IMR-90 (cell line): Measurements from ENCODE around the gene ERP44. TPM values are rescaled to one million over a fixed set of nuclear protein-coding genes. Genes with fewer than 3 reads are reported as not detected.

Source experiments
- ATAC-seq: fragments of 200-7000 bp; cut with Tn5 transposase; 2 replicates; pipeline ENCODE4 v1.9.1; 2020; ENCODE audit warnings: low read depth, mild to moderate bottlenecking, moderate library complexity
- BruUV-seq: library from RNA; stranded (reverse); fragments of 400-500 nt; replicated peaks from 2 replicates; lab custom pipeline; 2021; lab: Mats Ljungman, UMichigan
- CTCF ChIA-PET: fragments of 300-600 bp; formaldehyde crosslinking; extraction: SDS; loops from one replicate; lab custom pipeline; 2021; ENCODE audit warnings: antibody characterized with exemption; lab: Yijun Ruan, JAX
- POLR2A ChIA-PET: fragments of 300-600 bp; sonication (Branson Sonifier 250); formaldehyde crosslinking; loops from one replicate; lab custom pipeline; 2022; ENCODE audit warnings: antibody characterized with exemption; ENCODE audit not compliant: unreplicated experiment; lab: Charles Lee
- DNase-seq: peaks from one replicate; pipeline ENCODE4 v3.0.0; 2013
- H2AFZ ChIP-seq: replicated peaks from 2 replicates; pipeline ENCODE3; 2013; ENCODE audit warnings: low read length, mild to moderate bottlenecking; ENCODE audit not compliant: poor library complexity
- H2AK5ac ChIP-seq: 2 replicates; pipeline ENCODE4 v1.6.1; 2013; ENCODE audit warnings: low read depth, low read length, inconsistent platforms
- H2AK9ac ChIP-seq: replicated peaks from 2 replicates; pipeline ENCODE3; 2013; ENCODE audit warnings: mild to moderate bottlenecking, low read depth, low read length, moderate library complexity; ENCODE audit not compliant: poor library complexity
- H2BK120ac ChIP-seq: 2 replicates; pipeline ENCODE4 v1.6.1; 2013; ENCODE audit warnings: low read depth, low read length, inconsistent platforms
- H2BK15ac ChIP-seq: 3 replicates; pipeline ENCODE4 v1.6.1; 2013; ENCODE audit warnings: low read depth, low read length, inconsistent platforms
- H2BK20ac ChIP-seq: 2 replicates; pipeline ENCODE4 v1.6.1; 2013; ENCODE audit warnings: low read depth, mild to moderate bottlenecking, inconsistent platforms, low read length, moderate library complexity
- H2BK5ac ChIP-seq: 2 replicates; pipeline ENCODE4 v1.6.1; 2013; ENCODE audit warnings: mild to moderate bottlenecking, low read depth, low read length, inconsistent platforms; ENCODE audit not compliant: poor library complexity, severe bottlenecking
- H3K14ac ChIP-seq: replicated peaks from 2 replicates; pipeline ENCODE4 v1.6.1; 2013; ENCODE audit warnings: low read depth, low read length, inconsistent platforms
- H3K18ac ChIP-seq: 2 replicates; pipeline ENCODE4 v1.6.1; 2013; ENCODE audit warnings: low read depth, low read length, control low read depth
- H3K23ac ChIP-seq: 2 replicates; pipeline ENCODE4 v1.6.1; 2013; ENCODE audit warnings: low read depth, low read length, inconsistent platforms
- H3K27ac ChIP-seq: 2 replicates; pipeline ENCODE4 v1.5.1; 2013; ENCODE audit warnings: mild to moderate bottlenecking, control low read depth, low read length; ENCODE audit not compliant: insufficient read depth
- H3K27me3 ChIP-seq: 2 replicates; pipeline ENCODE4 v1.6.1; 2013; ENCODE audit warnings: low read length; ENCODE audit not compliant: control insufficient read depth, insufficient read depth
- H3K36me3 ChIP-seq: 2 replicates; pipeline ENCODE4 v1.6.1; 2013; ENCODE audit warnings: low read length, mixed read lengths; ENCODE audit not compliant: control insufficient read depth, insufficient read depth
- H3K4ac ChIP-seq: 2 replicates; pipeline ENCODE4 v1.6.1; 2013; ENCODE audit warnings: low read depth, low read length, inconsistent platforms
- H3K4me1 ChIP-seq: 2 replicates; pipeline ENCODE4 v1.6.1; 2013; ENCODE audit warnings: low read length, mixed read lengths; ENCODE audit not compliant: control insufficient read depth, insufficient read depth
- H3K4me2 ChIP-seq: 2 replicates; pipeline ENCODE4 v1.6.1; 2013; ENCODE audit warnings: low read depth, mild to moderate bottlenecking, control low read depth, low read length, moderate library complexity
- H3K4me3 ChIP-seq: 2 replicates; pipeline ENCODE4 v1.5.1; 2013; ENCODE audit warnings: low read depth, mild to moderate bottlenecking, control low read depth, low read length, moderate library complexity; ENCODE audit not compliant: insufficient read depth
- H3K56ac ChIP-seq: 2 replicates; pipeline ENCODE4 v1.6.1; 2013; ENCODE audit warnings: low read length, inconsistent platforms; ENCODE audit not compliant: insufficient read depth; ENCODE audit errors: extremely low read depth
- H3K79me1 ChIP-seq, 2 experiments: 2 replicates each; pipeline ENCODE4 v1.6.1; 2013; ENCODE audit warnings: low read length in 2 of 2, inconsistent platforms in 1 of 2, low read depth in 1 of 2
- H3K9ac ChIP-seq: 2 replicates; pipeline ENCODE4 v1.6.1; 2013; ENCODE audit warnings: low read depth, low read length, control low read depth
- H3K9me1 ChIP-seq: 2 replicates; pipeline ENCODE4 v1.6.1; 2013; ENCODE audit warnings: low read length, inconsistent platforms; ENCODE audit not compliant: insufficient read depth
- H3K9me3 ChIP-seq: 2 replicates; pipeline ENCODE4 v1.6.1; 2013; ENCODE audit warnings: low read length; ENCODE audit not compliant: control insufficient read depth, insufficient read depth
- H4K20me1 ChIP-seq: 2 replicates; pipeline ENCODE4 v1.6.1; 2013; ENCODE audit warnings: low read length, inconsistent platforms; ENCODE audit not compliant: insufficient read depth
- H4K5ac ChIP-seq: 2 replicates; pipeline ENCODE4 v1.6.1; 2013; ENCODE audit warnings: mild to moderate bottlenecking, low read depth, low read length, control low read depth
- H4K8ac ChIP-seq, 2 experiments: 2 replicates each; pipeline ENCODE4 v1.6.1; 2013; ENCODE audit warnings: low read depth in 2 of 2, low read length in 2 of 2, control low read depth in 1 of 2, inconsistent platforms in 1 of 2
- H4K91ac ChIP-seq: 2 replicates; pipeline ENCODE4 v1.6.1; 2013; ENCODE audit warnings: low read depth, low read length, inconsistent platforms; ENCODE audit not compliant: insufficient read depth
- BHLHE40 ChIP-seq: fragments of 150-350 bp; IDR thresholded peaks from 2 replicates; pipeline ENCODE4 v1.6.1; 2016; ENCODE audit warnings: mild to moderate bottlenecking, low read depth, low read length
- CEBPB ChIP-seq: IDR thresholded peaks from 2 replicates; pipeline ENCODE4 v1.6.1; 2012; ENCODE audit warnings: low read depth, low read length, improper control_type of control experiment
- FOS ChIP-seq: fragments of 150-350 bp; IDR thresholded peaks from 2 replicates; pipeline ENCODE4 v1.6.1; 2016; ENCODE audit warnings: low read depth, low read length
- MAFK ChIP-seq: IDR thresholded peaks from 2 replicates; pipeline ENCODE4 v1.6.1; 2012; ENCODE audit warnings: low read depth, low read length, improper control_type of control experiment
- MAZ ChIP-seq: IDR thresholded peaks from 2 replicates; pipeline ENCODE4 v1.6.1; 2012; ENCODE audit warnings: low read depth, mild to moderate bottlenecking, low read length, improper control_type of control experiment, moderate library complexity, borderline replicate concordance
- MXI1 ChIP-seq: IDR thresholded peaks from 2 replicates; pipeline ENCODE4 v1.6.1; 2012; ENCODE audit warnings: low read depth, mild to moderate bottlenecking, low read length, moderate library complexity, borderline replicate concordance
- NFE2L2 ChIP-seq: fragments of 150-350 bp; IDR thresholded peaks from 2 replicates; pipeline ENCODE4 v1.6.1; 2016; ENCODE audit warnings: low read depth, mild to moderate bottlenecking, low read length
- POLR2A ChIP-seq: IDR thresholded peaks from 2 replicates; pipeline ENCODE4 v1.6.1; 2012; ENCODE audit warnings: mild to moderate bottlenecking, low read depth, low read length
- RAD21 ChIP-seq: IDR thresholded peaks from 2 replicates; pipeline ENCODE4 v1.6.1; 2012; ENCODE audit warnings: low read length, improper control_type of control experiment
- RCOR1 ChIP-seq: IDR thresholded peaks from 2 replicates; pipeline ENCODE4 v1.6.1; 2012; ENCODE audit warnings: mild to moderate bottlenecking, low read length, improper control_type of control experiment; ENCODE audit not compliant: insufficient replicate concordance
- RFX5 ChIP-seq: IDR thresholded peaks from 2 replicates; pipeline ENCODE4 v1.8.0; 2012; ENCODE audit warnings: low read depth, mild to moderate bottlenecking, low read length, moderate library complexity
- USF2 ChIP-seq: fragments of 150-350 bp; IDR thresholded peaks from 2 replicates; pipeline ENCODE4 v1.6.1; 2017; ENCODE audit warnings: mild to moderate bottlenecking, antibody characterized with exemption, low read length, low read depth
- WGBS, 2 experiments: methylation state at CpG; one replicate each; pipeline versions ENCODE4 v1.1.5 to v1.1.7; 2013; ENCODE audit warnings: missing lambda C conversion rate in 2 of 2; ENCODE audit not compliant: insufficient read length in 1 of 2; ENCODE audit errors: extremely low coverage in 2 of 2; 5-methylcytosine and 5-hydroxymethylcytosine counted together
- dilution Hi-C: fragments of 300-500 bp; cut with HindIII; formaldehyde crosslinking; loops from one replicate; pipeline ENCODE4 v1.14.3; 2018; ENCODE audit warnings: low sequenced_read_pairs; ENCODE audit not compliant: unreplicated experiment
- in situ Hi-C: fragments of 300-500 bp; cut with MboI; formaldehyde crosslinking; loops from 3 replicates; pipeline ENCODE4 v1.14.3; 2019; ENCODE audit warnings: low sequenced_read_pairs, inconsistent platforms, mixed read lengths
- intact Hi-C: fragments of 100-400 bp; cut with micrococcal nuclease; formaldehyde crosslinking; loops from 2 replicates; pipeline ENCODE4 v1.10.0; 2022
- polyA plus RNA-seq, 3 experiments: library from polyadenylated mRNA; depleted of rRNA; stranded (reverse); fragments of >200 nt; gene quantifications; 2 replicates each; pipeline ENCODE4 v1.2.3, GENCODE V29; 2012; ENCODE audit warnings: low replicate concordance in 1 of 3
- total RNA-seq: library from RNA; depleted of rRNA; stranded (reverse); fragments of >200 nt; gene quantifications from 2 replicates; pipeline ENCODE4 v1.2.3, GENCODE V29; 2012
- TF ChIP-seq, protein P1 (sequence below): fragments of 150-350 bp; IDR thresholded peaks from 2 replicates; pipeline ENCODE4 v1.6.1; 2016; ENCODE audit warnings: low read depth, mild to moderate bottlenecking, low read length, moderate library complexity, borderline replicate concordance

The ERP44 gene
- total and polyA plus RNA-seq, 2 of the 4 experiments (the other 2 are of a cell fraction) = 9.1 to 13.5 TPM

- no peak overlapping the region for H2BK15ac ChIP-seq
- no peak overlapping the region for H3K4ac ChIP-seq
- H3K4me1 ChIP-seq = peaks cover 7% of the 10 kb centered on the region
- WGBS, 2 experiments = 80% methylated on average over 1 of the region's 1 CpG; no CpG with 5 or more reads in 1 of the 2 experiments
- no peak overlapping the region for H2AFZ ChIP-seq
- no peak overlapping the region for H2AK9ac ChIP-seq
- in situ Hi-C loops (no loop called here), dilution Hi-C loops (no loop called here), intact Hi-C loops (loop anchor here (10.0 kb wide), 1 partner anchor 51 kb away; no protein-coding TSS in a partner anchor)
- H3K9me3 ChIP-seq = no peaks in the 10 kb centered on the region
- H2BK5ac ChIP-seq = no peak overlapping the region
- H2BK20ac ChIP-seq = no peak overlapping the region
- H3K79me1 ChIP-seq = peaks cover 19 to 53% of the 10 kb centered on the region in 2 experiments
- H2AK5ac ChIP-seq = no peak overlapping the region
- H3K9me1 ChIP-seq = peaks cover 3% of the 10 kb centered on the region; the same call in 1 of the 2 replicates
- H4K5ac ChIP-seq = no peak overlapping the region
- no TSS peak for BruUV-seq
- no peak overlapping the region for H3K4me2 ChIP-seq
- no peak overlapping the region for H3K14ac ChIP-seq
- no peak overlapping the region for H4K91ac ChIP-seq
- POLR2A ChIA-PET = interaction anchor here (0.5 kb wide), 1 partner anchor 79 kb away, joined by 4 read pairs; no protein-coding TSS in a partner anchor
- no peak for TF ChIP-seq MAFK
- no peak for TF ChIP-seq NFE2L2
- no peak for TF ChIP-seq POLR2A
- no peak for TF ChIP-seq RCOR1
- no peak for TF ChIP-seq MXI1
- TF ChIP-seq CEBPB = no peak
- TF ChIP-seq RFX5 = no peak
- TF ChIP-seq, protein P1, sequence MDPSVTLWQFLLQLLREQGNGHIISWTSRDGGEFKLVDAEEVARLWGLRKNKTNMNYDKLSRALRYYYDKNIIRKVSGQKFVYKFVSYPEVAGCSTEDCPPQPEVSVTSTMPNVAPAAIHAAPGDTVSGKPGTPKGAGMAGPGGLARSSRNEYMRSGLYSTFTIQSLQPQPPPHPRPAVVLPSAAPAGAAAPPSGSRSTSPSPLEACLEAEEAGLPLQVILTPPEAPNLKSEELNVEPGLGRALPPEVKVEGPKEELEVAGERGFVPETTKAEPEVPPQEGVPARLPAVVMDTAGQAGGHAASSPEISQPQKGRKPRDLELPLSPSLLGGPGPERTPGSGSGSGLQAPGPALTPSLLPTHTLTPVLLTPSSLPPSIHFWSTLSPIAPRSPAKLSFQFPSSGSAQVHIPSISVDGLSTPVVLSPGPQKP = no peak
- no peak for TF ChIP-seq RAD21
- no peak for TF ChIP-seq USF2
- no peak for TF ChIP-seq FOS
- TF ChIP-seq MAZ = no peak
- TF ChIP-seq BHLHE40 = no peak
- ATAC-seq (no peak), DNase-seq (no peak)
- no peak overlapping the region for H3K27ac ChIP-seq
- H3K56ac ChIP-seq = no peak overlapping the region
- no peak overlapping the region for H2BK120ac ChIP-seq
- H3K4me3 ChIP-seq = no peak overlapping the region
- no peak overlapping the region for H4K8ac ChIP-seq
- peaks cover 83% of the 10 kb centered on the region for H4K20me1 ChIP-seq
- CTCF ChIA-PET = no interaction called here
- H3K23ac ChIP-seq = no peak overlapping the region
- H3K27me3 ChIP-seq = no peaks in the 10 kb centered on the region
- no peak overlapping the region for H3K18ac ChIP-seq
- H3K36me3 ChIP-seq = no peaks in the 10 kb centered on the region
- H3K9ac ChIP-seq = no peak overlapping the region
Observed at GRCh38 chr9:100084128-100084453, 14.7 kb downstream of the ERP44 start.
